DOHH2 (cell line): ENCODE measurements around the gene SSB.
"Not testable (repeated sequence)": the region's sequence is repeated elsewhere in the genome, so short reads cannot be mapped to it uniquely, and the experiment has no call there.

Experiments used
- H3F3A ChIP-seq: fragments of 200-600 bp; sonication (generic), shearing (Covaris generic); 2 replicates; pipeline ENCODE4 v1.6.0; 2016; ENCODE audit warnings: antibody characterized with exemption, mild to moderate bottlenecking; ENCODE audit not compliant: control insufficient read depth, insufficient read depth
- H3K27ac ChIP-seq: fragments of 200-600 bp; sonication (generic); 2 replicates; pipeline ENCODE4 v1.5.1; 2014; ENCODE audit warnings: low read depth, mild to moderate bottlenecking, low read length, moderate library complexity
- H3K27me3 ChIP-seq: fragments of 200-600 bp; sonication (generic); 2 replicates; pipeline ENCODE4 v1.6.1; 2014; ENCODE audit warnings: mild to moderate bottlenecking, low read length, mixed read lengths; ENCODE audit not compliant: control insufficient read depth
- H3K36me3 ChIP-seq: fragments of 200-600 bp; sonication (generic); 2 replicates; pipeline ENCODE4 v1.6.1; 2014; ENCODE audit warnings: mild to moderate bottlenecking, low read length, moderate library complexity, mixed read lengths; ENCODE audit not compliant: control insufficient read depth
- H3K4me1 ChIP-seq: fragments of 200-600 bp; sonication (generic); 2 replicates; pipeline ENCODE4 v1.6.1; 2014; ENCODE audit warnings: mild to moderate bottlenecking, low read length, mixed read lengths; ENCODE audit not compliant: control insufficient read depth
- H3K4me2 ChIP-seq: fragments of 200-600 bp; sonication (generic); 2 replicates; pipeline ENCODE4 v1.6.0; 2014; ENCODE audit warnings: mild to moderate bottlenecking, low read length, moderate library complexity
- H3K4me3 ChIP-seq: fragments of 200-600 bp; sonication (generic); 2 replicates; pipeline ENCODE4 v1.5.1; 2014; ENCODE audit warnings: mild to moderate bottlenecking, low read length, mixed read lengths
- H3K79me2 ChIP-seq: fragments of 200-600 bp; sonication (generic); 2 replicates; pipeline ENCODE4 v1.6.1; 2014; ENCODE audit warnings: mild to moderate bottlenecking, low read length, mixed read lengths; ENCODE audit not compliant: control insufficient read depth
- H3K9me2 ChIP-seq: fragments of 200-600 bp; sonication (generic); replicated peaks from 2 replicates; pipeline ENCODE4 v1.6.1; 2014; ENCODE audit warnings: mild to moderate bottlenecking, low read length, mixed read lengths; ENCODE audit not compliant: control insufficient read depth
- H3K9me3 ChIP-seq: fragments of 200-600 bp; sonication (generic); 2 replicates; pipeline ENCODE4 v1.6.1; 2014; ENCODE audit warnings: antibody characterized with exemption, low read length, mixed read lengths; ENCODE audit not compliant: control insufficient read depth, insufficient read depth
- H4K20me1 ChIP-seq: fragments of 200-600 bp; sonication (generic); 2 replicates; pipeline ENCODE4 v1.6.0; 2014; ENCODE audit warnings: low read depth, mild to moderate bottlenecking, antibody characterized with exemption, low read length, moderate library complexity; ENCODE audit not compliant: control insufficient read depth, insufficient read depth
- CTCF ChIP-seq: fragments of 200-600 bp; sonication (generic); IDR thresholded peaks from one replicate; pipeline ENCODE4 v1.5.1; 2014; ENCODE audit warnings: antibody characterized with exemption, mild to moderate bottlenecking, low read depth, low read length; ENCODE audit not compliant: poor library complexity, severe bottlenecking
- EZH2phosphoT487 ChIP-seq: fragments of 200-600 bp; sonication (generic); IDR thresholded peaks from 2 replicates; pipeline ENCODE4 v1.6.1; 2017; ENCODE audit warnings: borderline replicate concordance, mild to moderate bottlenecking, antibody characterized with exemption, low read length, moderate library complexity, mixed read lengths

SSB gene

GRCh38 chr2:169840747-169841142, 42.1 kb downstream of the SSB start:
- Histone ChIP-seq H3K9me3 (no peaks in the 10 kb centered on the region), H3K79me2 (peaks cover 57% of the 10 kb centered on the region), H3K4me2 (no peak overlapping the region), H3K4me1 (no peaks in the 10 kb centered on the region), H3K36me3 (peaks cover 5% of the 10 kb centered on the region; the same call in 1 of the 2 replicates), H4K20me1 (no peaks in the 10 kb centered on the region), H3F3A (0 out of 2 replicates have a peak, but pooled peaks cover 3% of the 10 kb centered on the region), H3K9me2 (no peaks in the 10 kb centered on the region), H3K27me3 (no peaks in the 10 kb centered on the region), H3K4me3 (no peak overlapping the region), H3K27ac (no peak overlapping the region)
- TF ChIP-seq EZH2phosphoT487 = no peak
- TF ChIP-seq CTCF = no peak

- H3K79me2 ChIP-seq = peaks cover 55% of the 10 kb centered on the region
- not testable (repeated sequence) for H3K27ac ChIP-seq, H3K27me3 ChIP-seq, H4K20me1 ChIP-seq, H3K9me2 ChIP-seq, H3K4me2 ChIP-seq, H3K36me3 ChIP-seq, H3K9me3 ChIP-seq, H3F3A ChIP-seq, H3K4me1 ChIP-seq, H3K4me3 ChIP-seq
These were observed 43.0 kb downstream of the SSB start for GRCh38 chr2:169841625-169842024.

- no peak overlapping the region for H3K27ac ChIP-seq
- TF ChIP-seq EZH2phosphoT487 = no peak
- TF ChIP-seq CTCF = no peak
- H3K9me2 ChIP-seq = no peaks in the 10 kb centered on the region
- 0 out of 2 replicates have a peak, but pooled peaks cover 3% of the 10 kb centered on the region for H3F3A ChIP-seq
- no peaks in the 10 kb centered on the region for H3K9me3 ChIP-seq
- no peak overlapping the region for H3K4me2 ChIP-seq
- H4K20me1 ChIP-seq = no peaks in the 10 kb centered on the region
- H3K4me1 ChIP-seq = no peaks in the 10 kb centered on the region
- H3K4me3 ChIP-seq = no peak overlapping the region
- peaks cover 49% of the 10 kb centered on the region for H3K79me2 ChIP-seq
- H3K27me3 ChIP-seq = no peaks in the 10 kb centered on the region
- H3K36me3 ChIP-seq = no peaks in the 10 kb centered on the region
These were observed 46.3 kb downstream of the SSB start for GRCh38 chr2:169845016-169845415.

- H3F3A ChIP-seq, H3K27me3 ChIP-seq, H4K20me1 ChIP-seq, H3K4me2 ChIP-seq, H3K9me2 ChIP-seq, H3K27ac ChIP-seq, H3K36me3 ChIP-seq, H3K9me3 ChIP-seq, H3K4me3 ChIP-seq: not testable (repeated sequence)
- Histone ChIP-seq H3K4me1 (peaks cover 13% of the 10 kb centered on the region), H3K79me2 (peaks cover 50% of the 10 kb centered on the region)
These were observed 50.5 kb downstream of the SSB start for GRCh38 chr2:169848959-169849693.
